Omental fat pad (tissue), 4 donors: ENCODE measurements around the gene TGFB3. TPM values are rescaled to one million over a fixed set of nuclear protein-coding genes. Genes with fewer than 3 reads are reported as not detected.

Experiments
- ATAC-seq: fragments of 150-250 bp; one replicate; pipeline ENCODE4 v1.9.1; 2016; ENCODE audit warnings: mild to moderate bottlenecking, moderate library complexity; ENCODE audit not compliant: low FRiP score
- DNase-seq: peaks from one replicate; pipeline ENCODE4 v3.0.0-alpha.2; 2019; ENCODE audit warnings: low spot score
- CTCF ChIP-seq, 3 donors: fragments of 450-650 bp; IDR thresholded peaks; one replicate each; pipeline ENCODE4 v1.5.1; 2016 to 2017; ENCODE audit warnings: antibody characterized with exemption in 3 of 3, mild to moderate bottlenecking in 3 of 3, moderate library complexity in 2 of 3
- total RNA-seq, 4 donors: library from RNA; depleted of rRNA; stranded (reverse); fragments of >200 nt; gene quantifications; one replicate each; pipeline ENCODE4 v1.1.0, GENCODE V29; 2016

TGFB3 gene
- total RNA-seq, 4 donors from 2014 or later, result 9.2 to 54.4 (median 29.6) TPM

- no peak for DNase-seq
- TF ChIP-seq CTCF (IDR thresholded peaks at IDR 0.05), result no peak
Observed at GRCh38 chr14:75917946-75918335, 63.9 kb downstream of the TGFB3 start.

GRCh38 chr14:75917322-75917945 is 64.4 kb downstream of the TGFB3 start:
- ATAC-seq, result no peak
- TF ChIP-seq CTCF (IDR thresholded peaks at IDR 0.05), result no peak
- DNase-seq, result no peak

More at GRCh38 chr14:75917946-75918335, 63.9 kb downstream of the TGFB3 start:
- ATAC-seq, result no peak

- ATAC-seq (no peak), DNase-seq (no peak)
- no peak for TF ChIP-seq CTCF (IDR thresholded peaks at IDR 0.05)
Observed at GRCh38 chr14:75915045-75915444, 66.8 kb downstream of the TGFB3 start.

- DNase-seq (no peak), ATAC-seq (no peak)
- no peak for TF ChIP-seq CTCF (IDR thresholded peaks at IDR 0.05)
Observed at GRCh38 chr14:75913183-75913582, 68.6 kb downstream of the TGFB3 start.

GRCh38 chr14:75911883-75912282 is 69.9 kb downstream of the TGFB3 start:
- DNase-seq (no peak), ATAC-seq (no peak)
- TF ChIP-seq CTCF (IDR thresholded peaks at IDR 0.05), result no peak

- no peak for TF ChIP-seq CTCF (IDR thresholded peaks at IDR 0.05)
Observed at GRCh38 chr14:75910048-75910447, 71.7 kb downstream of the TGFB3 start.

GRCh38 chr14:75909630-75910029 is 72.2 kb downstream of the TGFB3 start:
- ATAC-seq (no peak), DNase-seq (no peak)
- TF ChIP-seq CTCF (IDR thresholded peaks at IDR 0.05), result no peak

More at GRCh38 chr14:75910048-75910447, 71.7 kb downstream of the TGFB3 start:
- DNase-seq (no peak), ATAC-seq (no peak)
